Heart left ventricle (tissue), 16 donors: ENCODE measurements around the gene SFT2D1. TPM values are rescaled to one million over a fixed set of nuclear protein-coding genes. Genes with fewer than 3 reads are reported as not detected.

ENCODE experiments used
- ATAC-seq, 4 donors: fragments of 200-7000 bp; cut with Tn5 transposase; one replicate each; pipeline ENCODE4 v1.9.1; 2020 to 2022; ENCODE audit warnings: moderate library complexity in 4 of 4, mild to moderate bottlenecking in 3 of 4, moderate number of reproducible peaks in 1 of 4
- DNase-seq, 5 donors: peaks; one replicate each; pipeline ENCODE4 v3.0.0-alpha.2; 2020
- H3K27ac ChIP-seq, 12 donors: fragments of 200-600 bp; sonication (generic) in 4 of 12; one replicate each; pipeline versions ENCODE4 v1.5.0 to v1.8.0; 2016 to 2022; ENCODE audit warnings: mild to moderate bottlenecking in 2 of 12
- H3K27me3 ChIP-seq, 9 donors: fragments of 200-600 bp; sonication (generic) in 2 of 9; one replicate each; pipeline versions ENCODE4 v1.5.1 to v1.8.0; 2016 to 2022; ENCODE audit warnings: mild to moderate bottlenecking in 3 of 9
- H3K36me3 ChIP-seq, 9 donors: fragments of 200-600 bp; sonication (generic) in 2 of 9; one replicate each; pipeline versions ENCODE4 v1.5.0 to v1.8.0; 2018 to 2022; ENCODE audit warnings: mild to moderate bottlenecking in 2 of 9
- H3K4me1 ChIP-seq, 12 donors: fragments of 200-600 bp; sonication (generic) in 4 of 12; one replicate each; pipeline versions ENCODE4 v1.5.0 to v1.8.0; 2016 to 2022; ENCODE audit warnings: mild to moderate bottlenecking in 3 of 12
- H3K4me3 ChIP-seq, 12 donors: fragments of 200-600 bp; sonication (generic) in 4 of 12; one replicate each; pipeline versions ENCODE4 v1.5.0 to v1.8.0; 2017 to 2022; ENCODE audit warnings: mild to moderate bottlenecking in 9 of 12, moderate library complexity in 4 of 12
- H3K9me3 ChIP-seq, 12 donors: fragments of 200-600 bp; sonication (generic) in 4 of 12; one replicate each; pipeline versions ENCODE4 v1.5.0 to v1.8.0; 2016 to 2022; ENCODE audit warnings: mild to moderate bottlenecking in 1 of 12
- POLR2A ChIP-seq, 2 donors: fragments of 450-650 bp; IDR thresholded peaks; one replicate each; pipeline ENCODE4 v1.6.1; 2017; ENCODE audit warnings: antibody characterized with exemption in 2 of 2, mild to moderate bottlenecking in 2 of 2, moderate library complexity in 2 of 2
- WGBS, 4 donors: extraction: QIAGEN DNeasy Blood & Tissue Kit in 2 of 4; methylation state at CpG; one replicate each; pipeline versions ENCODE4 v1.1.5 to v1.1.7; 2013 to 2018; 5-methylcytosine and 5-hydroxymethylcytosine counted together
- intact Hi-C, 10 donors: fragments of 100-400 bp; cut with DNase I; formaldehyde crosslinking; loops; one replicate each; pipeline versions ENCODE4 v1.11.1 to v1.14.2; 2022
- polyA plus RNA-seq, 2 donors: library from polyadenylated mRNA; stranded (reverse); fragments of 200-250 nt; gene quantifications; one replicate each; pipeline ENCODE4 v1.2.3, GENCODE V29; 2013
- total RNA-seq, 9 donors: library from RNA; depleted of rRNA in 2 of 9; stranded (reverse); fragments of >200 nt in 2 of 9; fragmentation: NEBNext Ultra II Directional in 3 of 9; extraction: Animal tissue kit (Norgen Biotek cat#: 25700) in 3 of 9; gene quantifications; one replicate each; pipeline versions ENCODE4 v1.1.0 to v1.2.4, GENCODE V29; 2016 to 2023
- TF ChIP-seq, protein P1 (sequence below), 12 donors: fragments of 200-600 bp; sonication (generic) in 4 of 12; IDR thresholded peaks; one replicate each; pipeline versions ENCODE4 v1.5.0 to v1.8.0; 2018 to 2022; ENCODE audit warnings: antibody characterized with exemption in 12 of 12, mild to moderate bottlenecking in 5 of 12
- donor health status: ischemic (EF 13 %, LVEDD 7.1; RV severe dilation, severe dysfunction).
- donor health status: healthy with polysubstance abuse.
- donor health status: DM: no; HTN: yes; CAD: no.
- donor health status: DM: no; HTN: no; CAD: no.
- donor health status: ischemic (EF 25% LVEDD 6.9; RV normal size, moderate dysfunction).
- donor health status: ischemic (EF 25% LVEDD 5.7; RV mildly dilated, moderate dysfunction).
- donor health status: healthy.
- donor health status: DM: yes; HTN: yes; CAD: no.
- donor health status: ischemic (EF 35%, LVEDD 5.7; RV mildly dilated, moderate dysfunction).
- donor health status: nonischemic (EF 11% LVEDD 7.7; RV severe dilation, severe dysfunction).
- donor health status: DM: yes; HTN: yes; CAD: no.
- donor health status: PGD.
- donor health status: ischemic (EF 29% LVEDD 5.4; RV normal size, mild dysfunction).
- donor health status: nonischemic (EF 23%, LVEDD 6.1; RV moderate dilation, normal function).

Gene SFT2D1
- total and polyA plus RNA-seq, 11 donors: 16.8 to 41.5 (median 22.2) TPM

GRCh38 chr6:166278579-166279392, 63.6 kb downstream of the SFT2D1 start:
- peaks cover 0 to 30% (median 8%) of the 10 kb centered on the region in 9 donors for H3K27me3 ChIP-seq
- no peak overlapping the region for H3K27ac ChIP-seq
- WGBS, 4 donors: 58 to 90% (median 84%) methylated on average over 8 of the region's 8 CpGs
- no peaks in the 10 kb centered on the region for H3K9me3 ChIP-seq
- no peak overlapping the region for H3K4me3 ChIP-seq
- DNase-seq (no peak), ATAC-seq (no peak)
- peaks cover 0 to 6% (median 0%) of the 10 kb centered on the region in 12 donors for H3K4me1 ChIP-seq
- TF ChIP-seq, protein P1, sequence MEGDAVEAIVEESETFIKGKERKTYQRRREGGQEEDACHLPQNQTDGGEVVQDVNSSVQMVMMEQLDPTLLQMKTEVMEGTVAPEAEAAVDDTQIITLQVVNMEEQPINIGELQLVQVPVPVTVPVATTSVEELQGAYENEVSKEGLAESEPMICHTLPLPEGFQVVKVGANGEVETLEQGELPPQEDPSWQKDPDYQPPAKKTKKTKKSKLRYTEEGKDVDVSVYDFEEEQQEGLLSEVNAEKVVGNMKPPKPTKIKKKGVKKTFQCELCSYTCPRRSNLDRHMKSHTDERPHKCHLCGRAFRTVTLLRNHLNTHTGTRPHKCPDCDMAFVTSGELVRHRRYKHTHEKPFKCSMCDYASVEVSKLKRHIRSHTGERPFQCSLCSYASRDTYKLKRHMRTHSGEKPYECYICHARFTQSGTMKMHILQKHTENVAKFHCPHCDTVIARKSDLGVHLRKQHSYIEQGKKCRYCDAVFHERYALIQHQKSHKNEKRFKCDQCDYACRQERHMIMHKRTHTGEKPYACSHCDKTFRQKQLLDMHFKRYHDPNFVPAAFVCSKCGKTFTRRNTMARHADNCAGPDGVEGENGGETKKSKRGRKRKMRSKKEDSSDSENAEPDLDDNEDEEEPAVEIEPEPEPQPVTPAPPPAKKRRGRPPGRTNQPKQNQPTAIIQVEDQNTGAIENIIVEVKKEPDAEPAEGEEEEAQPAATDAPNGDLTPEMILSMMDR (IDR thresholded peaks at IDR 0.05): no peak
- TF ChIP-seq POLR2A (IDR thresholded peaks at IDR 0.05): no peak
- H3K36me3 ChIP-seq: no peaks in the 10 kb centered on the region
- intact Hi-C loops: loop anchor here in 1 of 10 donors (5.0 kb wide), 2 partner anchors 104 to 121 kb away; partner anchors contain the start of gene MPC1

- no peaks in the 10 kb centered on the region for H3K9me3 ChIP-seq
- no peak overlapping the region for H3K27ac ChIP-seq
- H3K4me1 ChIP-seq: peaks cover 0 to 6% (median 0%) of the 10 kb centered on the region in 12 donors
- 82 to 92% (median 88%) methylated on average over 11 of the region's 11 CpGs for WGBS, 4 donors
- ATAC-seq (no peak), DNase-seq (no peak)
- TF ChIP-seq, protein P1 (IDR thresholded peaks at IDR 0.05): no peak
- no peak for TF ChIP-seq POLR2A (IDR thresholded peaks at IDR 0.05)
- peaks cover 0 to 24% (median 7%) of the 10 kb centered on the region in 9 donors for H3K27me3 ChIP-seq
- no peak overlapping the region for H3K4me3 ChIP-seq
- intact Hi-C loops: loop anchor here in 4 of 10 donors (2.0 to 5.0 kb wide), 3 partner anchors 104 to 123 kb away; partner anchors contain the start of gene MPC1 (in 1 of the 4)
- no peaks in the 10 kb centered on the region for H3K36me3 ChIP-seq
These were observed 64.3 kb downstream of the SFT2D1 start for GRCh38 chr6:166277892-166278578.

- Histone ChIP-seq H3K4me3 (no peak overlapping the region), H3K36me3 (no peaks in the 10 kb centered on the region), H3K27me3 (peaks cover 0 to 17% (median 7%) of the 10 kb centered on the region in 9 donors), H3K27ac (no peak overlapping the region), H3K4me1 (peaks cover 0 to 6% (median 0%) of the 10 kb centered on the region in 12 donors), H3K9me3 (no peaks in the 10 kb centered on the region)
- ATAC-seq: no peak
- TF ChIP-seq, protein P1 (IDR thresholded peaks at IDR 0.05): no peak
- no peak for TF ChIP-seq POLR2A (IDR thresholded peaks at IDR 0.05)
- 53 to 71% (median 64%) methylated on average over 11 of the region's 11 CpGs for WGBS, 4 donors
- DNase-seq: no peak
- intact Hi-C loops: loop anchor here in 4 of 10 donors (2.0 to 5.0 kb wide), 3 partner anchors 105 to 124 kb away; partner anchors contain the start of gene MPC1 (in 1 of the 4)
These were observed 65.3 kb downstream of the SFT2D1 start for GRCh38 chr6:166277018-166277417.
